ENCODE measurements around the gene XKR8. TPM values are rescaled to one million over a fixed set of nuclear protein-coding genes. Genes with fewer than 3 reads are reported as not detected.

The XKR8 gene
- total RNA-seq, 1 experiment from 2014 or later: 17.2 TPM

DNA sequence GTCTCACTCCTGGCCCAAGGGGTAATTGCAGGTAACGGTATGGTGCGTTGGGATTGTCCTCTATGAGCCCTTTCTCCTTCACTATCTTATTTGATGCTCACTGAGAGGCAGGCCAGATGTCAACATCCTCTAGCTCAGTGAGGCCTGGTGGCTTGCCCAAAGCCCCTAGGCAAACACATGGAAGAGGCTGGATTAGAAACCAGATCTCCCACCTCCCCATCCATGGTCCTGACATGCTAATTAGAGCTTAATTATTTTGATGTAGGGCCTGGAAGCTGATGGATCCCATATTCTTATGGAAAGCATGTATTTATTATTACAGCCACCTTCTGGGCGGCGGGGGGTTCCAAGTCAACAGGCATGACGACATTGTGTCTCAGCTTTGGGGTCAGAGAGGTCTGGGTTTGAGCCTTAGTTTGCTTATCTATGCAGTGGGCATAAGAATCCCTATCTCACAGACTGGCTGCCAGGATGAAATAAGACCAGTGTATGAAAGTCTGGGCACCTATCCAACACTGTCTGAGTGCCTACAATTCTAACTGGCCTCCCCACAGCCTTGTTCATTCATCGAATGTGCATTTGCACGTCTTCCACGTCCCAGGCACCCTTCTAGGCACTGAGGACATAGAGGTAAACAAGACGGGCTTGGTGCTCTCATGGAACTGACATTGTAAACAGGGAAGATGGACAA lies 18.8 kb upstream of the XKR8 start:
- Histone ChIP-seq H3K23ac (ENCODE audit: insufficient read length, low read depth, low read length) (no peak overlapping the region), H3K14ac (ENCODE audit: insufficient read depth, low read length) (no peak overlapping the region), H4K20me1 (ENCODE audit: control insufficient read depth, insufficient read depth, insufficient read length) (no peaks in the 10 kb centered on the region), H2BK20ac (ENCODE audit: low read depth, low read length, poor library complexity, severe bottlenecking) (no peak overlapping the region), H3K4ac (ENCODE audit: low read depth, low read length) (no peak overlapping the region), H4K91ac (ENCODE audit: insufficient read length, low read depth, low read length) (no peak overlapping the region), H3K79me1 (ENCODE audit: insufficient read depth, low read depth, low read length, poor library complexity, severe bottlenecking) (peaks cover 4% of the 10 kb centered on the region), H2BK12ac (ENCODE audit: insufficient read length, low read depth, low read length) (no peak overlapping the region), H3K9ac (ENCODE audit: extremely low read depth, insufficient read length, low read length) (no peak overlapping the region), H3K4me2 (ENCODE audit: insufficient read depth, insufficient read length, low read length) (no peak overlapping the region), H3K9me3 (ENCODE audit: control insufficient read depth, low read depth, low read length) (no peaks in the 10 kb centered on the region), H3K27me3 (ENCODE audit: insufficient read depth, low read length) (no peaks in the 10 kb centered on the region), H3T11ph (ENCODE audit: low read length) (no peak overlapping the region), H3K56ac (ENCODE audit: insufficient read length, low read depth, low read length) (no peak overlapping the region), H3K23me2 (ENCODE audit: insufficient read length, low read depth, low read length, poor library complexity, severe bottlenecking) (peaks cover 3% of the 10 kb centered on the region), H2BK5ac (ENCODE audit: insufficient read length, low read length) (no peak overlapping the region), H4K5ac (ENCODE audit: insufficient read length, low read depth, low read length) (no peak overlapping the region), H2AK5ac (ENCODE audit: insufficient read length, low read length) (no peak overlapping the region), H2BK120ac (ENCODE audit: low read depth, low read length, poor library complexity, severe bottlenecking) (no peak overlapping the region), H3K27ac (ENCODE audit: insufficient read length, low read depth, low read length) (no peak overlapping the region), H2AFZ (ENCODE audit: low read length) (no peak overlapping the region), H3K18ac (ENCODE audit: insufficient read length, low read depth, low read length) (no peak overlapping the region), H3K4me1 (ENCODE audit: insufficient read depth, low read length) (peaks cover 2% of the 10 kb centered on the region; the same call in 1 of the 2 replicates), H2BK15ac (ENCODE audit: low read depth, low read length) (no peak overlapping the region; the same call in 1 of the 2 replicates), H4K8ac (replicated peaks; ENCODE audit: insufficient read length, low read depth, low read length) (no peak overlapping the region), H3K79me2 (ENCODE audit: insufficient read depth, low read length) (no peaks in the 10 kb centered on the region)
- DNase-seq: no peak
- Mint-ChIP-seq H3K9me3 (no peaks in the 10 kb centered on the region), H3K27ac (peak overlapping the region in 1 of 3 experiments; percentile 7; a peak in 1 of 7 replicates), H3K4me1 (peaks cover 35 to 39% of the 10 kb centered on the region in 2 experiments), H3K36me3 (ENCODE audit: insufficient read depth in 1 of 3, low read depth in 3 of 3) (peaks cover 4 to 41% (median 40%) of the 10 kb centered on the region in 3 experiments; a peak in 6 of 7 replicates), H3K27me3 (ENCODE audit: low read depth) (no peaks in the 10 kb centered on the region), H3K4me3 (no peak overlapping the region)
- WGBS (ENCODE audit: extremely low coverage, insufficient read length, low lambda C conversion rate): no CpG with 5 or more reads among the region's 9 CpGs
- TF ChIP-seq, protein P1, sequence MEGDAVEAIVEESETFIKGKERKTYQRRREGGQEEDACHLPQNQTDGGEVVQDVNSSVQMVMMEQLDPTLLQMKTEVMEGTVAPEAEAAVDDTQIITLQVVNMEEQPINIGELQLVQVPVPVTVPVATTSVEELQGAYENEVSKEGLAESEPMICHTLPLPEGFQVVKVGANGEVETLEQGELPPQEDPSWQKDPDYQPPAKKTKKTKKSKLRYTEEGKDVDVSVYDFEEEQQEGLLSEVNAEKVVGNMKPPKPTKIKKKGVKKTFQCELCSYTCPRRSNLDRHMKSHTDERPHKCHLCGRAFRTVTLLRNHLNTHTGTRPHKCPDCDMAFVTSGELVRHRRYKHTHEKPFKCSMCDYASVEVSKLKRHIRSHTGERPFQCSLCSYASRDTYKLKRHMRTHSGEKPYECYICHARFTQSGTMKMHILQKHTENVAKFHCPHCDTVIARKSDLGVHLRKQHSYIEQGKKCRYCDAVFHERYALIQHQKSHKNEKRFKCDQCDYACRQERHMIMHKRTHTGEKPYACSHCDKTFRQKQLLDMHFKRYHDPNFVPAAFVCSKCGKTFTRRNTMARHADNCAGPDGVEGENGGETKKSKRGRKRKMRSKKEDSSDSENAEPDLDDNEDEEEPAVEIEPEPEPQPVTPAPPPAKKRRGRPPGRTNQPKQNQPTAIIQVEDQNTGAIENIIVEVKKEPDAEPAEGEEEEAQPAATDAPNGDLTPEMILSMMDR (conservative IDR thresholded peaks at IDR 0.05): no peak
